ENCODE results near the gene BLM. TPM values are rescaled to one million over a fixed set of nuclear protein-coding genes. Genes with fewer than 3 reads are reported as not detected.

Gene BLM
- total and polyA plus RNA-seq, 2 of the 4 experiments (the other 2 are of a cell fraction): 2.5 to 6.5 TPM

GRCh38 chr15:90697175-90697574 is 20.0 kb upstream of the BLM start:
- no peak for ATAC-seq (ENCODE audit: low read depth)
- CTCF ChIA-PET: interaction anchor here (0.6 to 1.2 kb wide), 3 partner anchors 65 to 188 kb away, joined by 3 to 4 read pairs (median 3); no protein-coding TSS in a partner anchor

More at GRCh38 chr15:90697175-90697574, 20.0 kb upstream of the BLM start:
- Histone ChIP-seq H2AK5ac (ENCODE audit: low read depth, low read length) (no peak overlapping the region), H3K14ac (replicated peaks; ENCODE audit: low read depth, low read length) (no peak overlapping the region), H2BK15ac (ENCODE audit: low read depth, low read length) (no peak overlapping the region), H3K4ac (ENCODE audit: low read depth, low read length) (no peak overlapping the region), H3K23ac (ENCODE audit: low read depth, low read length) (no peak overlapping the region), H3K56ac (ENCODE audit: extremely low read depth, insufficient read depth, low read length) (no peak overlapping the region), H2AFZ (replicated peaks; ENCODE audit: low read length, poor library complexity) (no peak overlapping the region), H3K9me3 (ENCODE audit: control insufficient read depth, insufficient read depth, low read length) (no peaks in the 10 kb centered on the region), H4K5ac (ENCODE audit: low read depth, low read length) (no peak overlapping the region), H3K36me3 (ENCODE audit: control insufficient read depth, insufficient read depth, low read length) (no peaks in the 10 kb centered on the region), H3K4me1 (ENCODE audit: control insufficient read depth, insufficient read depth, low read length) (no peaks in the 10 kb centered on the region), H4K20me1 (ENCODE audit: insufficient read depth, low read length) (no peaks in the 10 kb centered on the region), H3K9me1 (ENCODE audit: insufficient read depth, low read length) (no peaks in the 10 kb centered on the region), H3K4me2 (ENCODE audit: low read depth, low read length) (no peak overlapping the region), H2BK5ac (ENCODE audit: low read depth, low read length, poor library complexity, severe bottlenecking) (no peak overlapping the region), H3K79me1 (ENCODE audit: low read depth in 1 of 2, low read length in 2 of 2) (no peaks in the 10 kb centered on the region), H4K8ac (ENCODE audit: low read depth in 2 of 2, low read length in 2 of 2) (no peak overlapping the region), H3K27ac (ENCODE audit: insufficient read depth, low read length) (no peak overlapping the region), H3K9ac (ENCODE audit: low read depth, low read length) (no peak overlapping the region), H2AK9ac (replicated peaks; ENCODE audit: low read depth, low read length, poor library complexity) (no peak overlapping the region), H4K91ac (ENCODE audit: insufficient read depth, low read depth, low read length) (no peak overlapping the region), H3K18ac (ENCODE audit: low read depth, low read length) (no peak overlapping the region), H2BK20ac (ENCODE audit: low read depth, low read length) (no peak overlapping the region), H3K4me3 (ENCODE audit: insufficient read depth, low read depth, low read length) (no peak overlapping the region), H2BK120ac (ENCODE audit: low read depth, low read length) (no peak overlapping the region), H3K27me3 (ENCODE audit: control insufficient read depth, insufficient read depth, low read length) (no peaks in the 10 kb centered on the region)
- DNase-seq: no peak
- dilution Hi-C loops (cut with HindIII; ENCODE audit: low sequenced_read_pairs, unreplicated experiment) (no loop called here), intact Hi-C loops (cut with micrococcal nuclease) (no loop called here), in situ Hi-C loops (cut with MboI; ENCODE audit: low sequenced_read_pairs) (loop anchor here (10.0 kb wide), 1 partner anchor 52 kb away; no protein-coding TSS in a partner anchor)
- POLR2A ChIA-PET (ENCODE audit: unreplicated experiment): no interaction called here
- WGBS, 2 experiments (ENCODE audit: extremely low coverage in 2 of 2, insufficient read length in 1 of 2): no CpG with 5 or more reads among the region's 1 CpG
- no TSS peak for BruUV-seq (replicated peaks)
- TF ChIP-seq CTCF (conservative IDR thresholded peaks at IDR 0.05; ENCODE audit: low read depth, low read length) (no peak), MAFK (IDR thresholded peaks at IDR 0.05; ENCODE audit: low read depth, low read length) (no peak), RFX5 (IDR thresholded peaks at IDR 0.05; ENCODE audit: low read depth, low read length) (no peak), POLR2A (IDR thresholded peaks at IDR 0.05; ENCODE audit: low read depth, low read length) (no peak), RAD21 (IDR thresholded peaks at IDR 0.05; ENCODE audit: low read length) (no peak), CEBPB (IDR thresholded peaks at IDR 0.05; ENCODE audit: low read depth, low read length) (no peak), BHLHE40 (IDR thresholded peaks at IDR 0.05; ENCODE audit: low read depth, low read length) (no peak)
- TF ChIP-seq, protein P1, sequence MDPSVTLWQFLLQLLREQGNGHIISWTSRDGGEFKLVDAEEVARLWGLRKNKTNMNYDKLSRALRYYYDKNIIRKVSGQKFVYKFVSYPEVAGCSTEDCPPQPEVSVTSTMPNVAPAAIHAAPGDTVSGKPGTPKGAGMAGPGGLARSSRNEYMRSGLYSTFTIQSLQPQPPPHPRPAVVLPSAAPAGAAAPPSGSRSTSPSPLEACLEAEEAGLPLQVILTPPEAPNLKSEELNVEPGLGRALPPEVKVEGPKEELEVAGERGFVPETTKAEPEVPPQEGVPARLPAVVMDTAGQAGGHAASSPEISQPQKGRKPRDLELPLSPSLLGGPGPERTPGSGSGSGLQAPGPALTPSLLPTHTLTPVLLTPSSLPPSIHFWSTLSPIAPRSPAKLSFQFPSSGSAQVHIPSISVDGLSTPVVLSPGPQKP (IDR thresholded peaks at IDR 0.05; ENCODE audit: borderline replicate concordance, low read depth, low read length): no peak
